PFSK-1 (cell line): ENCODE data around the gene EN2.

ENCODE experiments used
- FOXP2 ChIP-seq: optimal IDR thresholded peaks from 2 replicates; pipeline ENCODE3; 2011; ENCODE audit warnings: borderline replicate concordance, control low read depth, inconsistent platforms; ENCODE audit not compliant: insufficient read depth; ENCODE audit errors: extremely low read length, extremely low read depth
- POLR2AphosphoS5 ChIP-seq: IDR thresholded peaks from 2 replicates; pipeline ENCODE4 v1.6.1; 2012; ENCODE audit warnings: low read depth, mild to moderate bottlenecking, control low read depth, low read length, moderate library complexity
- REST ChIP-seq, 2 experiments: IDR thresholded peaks; 2 replicates each; pipeline versions ENCODE4 v1.6.1 to v1.8.0; 2011 to 2012; ENCODE audit warnings: low read depth in 2 of 2, low read length in 2 of 2, control low read depth in 1 of 2, inconsistent platforms in 1 of 2, mild to moderate bottlenecking in 1 of 2, moderate library complexity in 1 of 2; ENCODE audit not compliant: insufficient read depth in 1 of 2
- SIN3A ChIP-seq: IDR thresholded peaks from 2 replicates; pipeline ENCODE4 v1.6.1; 2012; ENCODE audit warnings: mild to moderate bottlenecking, low read length, moderate library complexity, borderline replicate concordance; ENCODE audit not compliant: insufficient read depth
- TAF1 ChIP-seq: IDR thresholded peaks from 2 replicates; pipeline ENCODE4 v1.6.1; 2012; ENCODE audit warnings: low read length, control low read depth, borderline replicate concordance; ENCODE audit not compliant: insufficient read depth

GRCh38 chr7:155489158-155489840 is 31.4 kb downstream of the EN2 start:
- no peak for TF ChIP-seq REST (IDR thresholded peaks at IDR 0.05; ENCODE audit: insufficient read depth in 1 of 2, low read depth in 2 of 2, low read length in 2 of 2)
- no peak for TF ChIP-seq SIN3A
- no peak for TF ChIP-seq TAF1
- TF ChIP-seq POLR2AphosphoS5: no peak
- no peak for TF ChIP-seq FOXP2
